GM18867 (cell line): ENCODE measurements around the gene TNFRSF8.

Experiments
- ATAC-seq: cut with Tn5 transposase; IDR thresholded peaks from one replicate; pipeline ENCODE4 v1.9.1; 2021; ENCODE audit warnings: mild to moderate bottlenecking, moderate library complexity; ENCODE audit not compliant: unreplicated experiment

The TNFRSF8 gene

DNA sequence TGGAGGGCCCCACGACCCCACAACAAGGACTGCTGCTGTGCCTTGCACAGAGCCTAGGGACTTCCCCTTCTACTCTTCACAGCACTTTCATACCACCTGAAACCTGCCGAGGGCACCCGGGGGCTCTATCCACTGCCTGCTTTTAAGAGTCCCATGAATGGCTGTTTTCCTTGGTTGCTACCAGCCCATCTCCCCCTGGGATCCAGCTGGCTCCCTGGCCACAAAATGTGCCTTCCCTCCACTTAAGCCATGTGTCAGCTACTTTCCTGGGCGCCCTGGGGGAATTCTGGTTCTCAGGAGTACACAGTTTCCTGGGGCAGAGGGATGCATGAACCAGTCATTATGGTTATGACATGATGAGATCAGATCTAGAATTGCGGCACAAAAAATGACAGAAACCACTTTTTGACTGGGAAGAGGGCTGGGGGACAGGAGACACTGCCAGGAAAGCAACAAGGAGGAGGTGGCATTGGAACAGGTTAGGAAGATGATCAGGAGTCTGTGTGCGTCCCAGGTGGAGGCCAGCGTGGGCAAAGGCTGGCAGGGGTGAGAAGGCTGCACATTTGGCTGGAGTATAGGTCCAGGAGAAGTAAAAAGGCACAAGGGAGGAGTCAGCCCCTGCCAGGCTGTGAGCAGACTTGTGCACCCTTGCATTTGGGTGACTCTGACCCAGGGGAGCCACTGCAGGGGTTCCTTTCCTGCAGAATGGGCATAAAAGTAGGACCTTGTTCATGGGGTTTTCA lies 3.2 kb upstream of the TNFRSF8 start:
- no peak for ATAC-seq

DNA sequence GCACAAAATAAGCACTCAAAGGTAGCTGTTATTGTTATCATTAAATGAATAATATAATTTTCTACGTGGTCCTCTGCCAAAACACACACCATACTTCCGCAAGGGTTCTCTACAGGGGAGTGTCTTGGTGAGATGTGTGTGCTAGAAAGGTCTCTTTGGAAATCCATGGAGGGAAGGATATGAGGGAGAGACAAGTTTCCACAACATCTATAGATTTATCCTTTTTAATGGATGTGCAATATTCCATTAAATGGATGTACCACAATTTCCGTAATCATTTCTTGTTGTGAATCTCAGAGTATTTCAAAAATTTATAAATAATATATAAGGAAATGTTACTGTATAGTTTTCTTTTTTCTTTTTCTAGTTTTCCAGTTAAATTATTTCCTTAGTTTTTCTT lies 2.6 kb upstream of the TNFRSF8 start:
- ATAC-seq = no peak

DNA sequence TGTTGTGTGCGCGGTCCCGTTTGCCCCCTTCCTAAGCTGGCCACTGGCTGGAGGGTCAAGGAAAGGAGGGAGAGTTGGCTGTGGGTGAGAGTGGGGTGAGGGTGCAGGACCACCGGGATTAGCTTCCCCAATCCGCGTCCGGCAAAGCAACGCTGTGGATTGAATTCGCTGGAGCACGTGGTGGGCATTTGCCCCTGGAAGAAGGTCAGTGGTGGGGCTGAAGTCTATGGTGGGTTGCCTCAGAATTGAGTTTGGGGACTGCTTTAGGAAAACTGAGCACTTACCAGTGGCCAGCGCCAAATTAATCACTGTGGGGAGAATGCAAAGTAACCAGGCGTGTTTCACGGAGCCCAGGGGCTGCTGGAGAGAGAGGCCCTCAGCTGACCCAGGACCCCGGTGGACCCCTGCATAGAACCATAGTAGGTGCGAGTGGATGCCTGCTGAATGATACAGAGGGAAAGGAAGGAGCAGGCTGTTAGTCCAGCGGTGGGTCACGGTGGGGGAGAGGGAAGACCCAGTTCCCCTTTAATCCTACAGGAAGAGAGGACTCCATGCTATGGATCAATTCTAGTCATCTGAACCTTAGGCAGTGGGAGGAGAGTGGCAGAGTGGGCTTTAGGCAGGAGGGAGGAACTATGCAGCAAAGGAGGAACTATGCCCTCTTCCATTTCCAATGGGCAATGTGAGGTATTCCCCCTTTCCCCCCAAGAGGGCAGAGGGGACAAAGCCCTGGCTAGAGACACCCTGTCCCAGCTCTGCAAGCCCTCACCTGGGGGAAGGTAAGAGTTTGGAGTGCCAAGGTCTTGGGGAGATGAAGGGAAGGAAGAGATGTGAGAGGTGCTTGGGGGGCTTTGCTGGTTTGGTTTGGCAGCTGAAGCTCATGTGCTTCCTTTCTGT lies 1.2 kb downstream of the TNFRSF8 start:
- ATAC-seq = no peak

DNA sequence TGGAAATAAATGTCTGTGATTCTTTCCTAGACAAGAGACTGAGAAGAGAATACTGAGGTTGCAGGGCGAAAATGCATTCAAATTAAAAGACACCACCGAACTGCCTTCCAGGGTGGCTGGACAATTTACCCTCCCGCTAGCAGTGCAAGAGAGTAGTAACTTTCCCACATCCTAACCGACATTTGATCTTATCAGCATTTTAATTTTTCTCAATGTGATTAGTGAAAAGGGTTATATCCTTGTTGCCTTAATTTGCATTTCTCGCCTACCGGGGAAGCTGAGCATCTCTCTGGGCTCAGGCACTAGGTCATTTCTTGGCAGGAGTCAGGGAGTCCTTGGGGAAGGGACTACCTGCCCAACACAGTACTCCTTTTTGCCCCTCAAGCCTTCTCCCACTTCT lies 2.8 kb downstream of the TNFRSF8 start:
- no peak for ATAC-seq

DNA sequence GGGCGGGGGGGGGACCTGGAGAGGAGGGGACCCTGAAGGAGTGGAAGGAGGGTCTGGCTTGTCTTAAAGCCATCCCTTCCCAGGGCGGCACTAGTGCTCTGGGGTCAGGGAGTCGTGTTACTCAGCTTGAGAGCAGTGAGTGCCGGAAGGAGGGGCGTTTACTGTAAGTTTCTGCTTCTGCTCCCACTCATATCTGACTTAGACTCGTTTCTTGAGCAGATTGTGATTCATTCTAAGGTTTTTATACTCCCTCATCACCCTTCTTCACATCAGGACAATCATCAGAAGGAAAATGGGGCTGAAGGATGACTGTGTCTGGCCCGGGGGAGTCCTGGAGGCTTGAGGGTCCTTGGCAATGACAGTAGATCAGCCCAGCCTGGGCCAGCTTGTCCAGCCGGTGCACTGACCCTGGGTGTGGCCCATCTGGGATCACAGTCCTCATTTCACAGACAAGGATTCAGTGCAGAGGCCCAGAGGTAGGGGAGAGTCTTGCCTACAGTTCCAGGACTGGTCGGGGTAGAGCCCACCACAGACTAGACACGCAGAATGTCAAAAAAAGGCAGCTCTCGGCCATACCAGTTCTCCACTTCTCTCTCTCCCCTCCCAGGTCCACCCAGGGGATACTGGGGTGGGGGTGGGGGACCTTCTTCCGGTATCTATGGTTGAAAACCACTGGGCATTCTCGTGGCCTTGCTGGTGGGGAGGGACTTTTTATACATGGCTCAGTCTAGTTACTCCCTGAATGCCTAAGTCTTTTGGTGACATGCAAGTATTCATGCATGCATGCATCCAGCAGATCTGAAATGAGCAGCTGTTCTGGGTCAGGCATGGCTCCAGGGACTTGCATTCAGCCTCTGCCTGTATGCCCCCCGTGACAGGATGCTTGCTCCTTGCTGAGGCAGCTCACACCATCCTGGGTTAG lies 5.1 kb downstream of the TNFRSF8 start:
- ATAC-seq = peak; percentile 34

DNA sequence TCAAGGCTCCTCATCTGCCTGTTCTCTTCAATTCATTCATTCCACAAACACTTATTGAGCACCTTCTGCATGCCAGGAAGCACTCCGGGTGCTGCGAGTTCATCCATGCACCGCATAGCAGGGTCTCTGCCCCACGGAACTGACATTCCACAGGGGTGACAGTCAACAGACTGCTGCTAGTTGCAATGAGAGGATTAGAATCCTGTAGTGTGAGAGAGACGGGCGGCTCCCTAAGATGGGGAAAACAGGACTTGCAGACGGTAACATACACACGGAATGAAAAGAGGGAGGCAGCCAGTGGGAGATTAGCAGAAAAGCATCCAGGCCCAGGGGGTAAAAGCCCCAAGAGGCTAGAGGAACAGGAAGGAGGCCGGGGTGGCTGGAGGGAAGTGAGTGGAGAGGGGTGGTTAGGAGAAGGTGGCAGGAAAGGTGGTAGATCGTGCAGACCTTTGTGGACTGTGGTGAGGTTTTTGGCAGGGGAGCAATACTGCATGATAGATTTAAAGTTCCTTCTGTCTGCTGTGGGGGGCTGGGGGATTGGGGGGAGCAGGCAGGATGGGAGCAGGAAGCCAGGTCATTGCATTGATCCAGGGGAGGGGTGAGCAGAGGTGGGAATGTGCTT lies 6.6 kb downstream of the TNFRSF8 start:
- ATAC-seq = no peak

DNA sequence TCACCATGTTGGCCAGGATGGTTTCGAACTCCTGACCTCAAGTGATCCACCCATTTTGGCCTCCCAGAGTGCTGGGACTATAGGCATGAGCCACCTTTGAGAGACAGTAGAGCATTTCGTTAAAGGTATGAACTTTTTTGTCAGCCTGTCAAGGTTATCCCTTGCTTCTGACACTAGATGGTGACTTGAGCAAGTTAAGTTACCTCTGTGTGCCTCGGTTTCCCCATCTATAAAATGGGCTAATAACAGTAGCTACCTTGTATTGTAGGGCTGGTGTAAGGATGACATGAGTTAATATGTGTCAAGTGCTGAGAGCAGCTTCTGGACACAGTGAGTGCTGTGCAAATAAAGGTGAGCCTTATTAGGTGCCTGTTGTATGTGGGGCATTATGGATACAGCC lies 8.8 kb downstream of the TNFRSF8 start:
- no peak for ATAC-seq

DNA sequence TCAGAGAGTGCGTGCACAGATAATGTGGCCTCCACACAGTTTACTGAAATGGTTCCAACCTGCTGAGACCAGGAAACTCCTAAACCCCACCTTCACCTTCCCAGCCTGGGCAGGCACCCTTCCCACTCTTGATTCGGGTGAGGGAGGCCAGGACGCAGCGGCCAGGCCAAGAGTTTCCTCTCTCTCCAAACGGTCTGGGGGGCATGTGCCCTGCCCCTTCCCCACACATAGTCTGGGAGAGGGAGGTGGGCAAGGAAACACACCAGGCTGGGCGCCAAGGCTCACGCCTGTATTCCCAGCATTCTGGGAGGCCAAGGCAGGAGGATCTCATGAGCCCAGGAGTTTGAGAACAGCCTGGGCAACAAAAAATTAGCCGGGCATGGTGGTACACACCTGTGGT lies 9.6 kb downstream of the TNFRSF8 start:
- no peak for ATAC-seq

DNA sequence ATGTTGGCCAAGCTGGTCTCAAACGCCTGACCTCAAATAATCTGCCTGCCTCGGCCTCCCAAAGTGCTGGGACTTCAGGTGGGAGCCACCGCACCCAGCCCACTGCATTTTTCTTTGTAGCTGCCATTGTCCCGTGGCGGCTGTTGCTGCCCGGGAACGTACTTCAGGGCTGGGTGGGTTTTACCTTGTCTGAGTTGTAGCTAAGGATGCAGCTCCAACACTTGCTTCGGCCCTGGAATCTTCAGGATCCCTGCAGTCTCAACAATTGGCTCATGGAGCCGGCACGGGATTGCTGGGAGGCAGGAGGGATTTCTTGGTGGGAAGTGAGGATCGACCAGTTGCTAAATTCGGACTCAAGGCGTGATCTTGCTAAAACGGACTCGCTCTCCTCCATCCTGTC lies 10.7 kb downstream of the TNFRSF8 start:
- no peak for ATAC-seq

DNA sequence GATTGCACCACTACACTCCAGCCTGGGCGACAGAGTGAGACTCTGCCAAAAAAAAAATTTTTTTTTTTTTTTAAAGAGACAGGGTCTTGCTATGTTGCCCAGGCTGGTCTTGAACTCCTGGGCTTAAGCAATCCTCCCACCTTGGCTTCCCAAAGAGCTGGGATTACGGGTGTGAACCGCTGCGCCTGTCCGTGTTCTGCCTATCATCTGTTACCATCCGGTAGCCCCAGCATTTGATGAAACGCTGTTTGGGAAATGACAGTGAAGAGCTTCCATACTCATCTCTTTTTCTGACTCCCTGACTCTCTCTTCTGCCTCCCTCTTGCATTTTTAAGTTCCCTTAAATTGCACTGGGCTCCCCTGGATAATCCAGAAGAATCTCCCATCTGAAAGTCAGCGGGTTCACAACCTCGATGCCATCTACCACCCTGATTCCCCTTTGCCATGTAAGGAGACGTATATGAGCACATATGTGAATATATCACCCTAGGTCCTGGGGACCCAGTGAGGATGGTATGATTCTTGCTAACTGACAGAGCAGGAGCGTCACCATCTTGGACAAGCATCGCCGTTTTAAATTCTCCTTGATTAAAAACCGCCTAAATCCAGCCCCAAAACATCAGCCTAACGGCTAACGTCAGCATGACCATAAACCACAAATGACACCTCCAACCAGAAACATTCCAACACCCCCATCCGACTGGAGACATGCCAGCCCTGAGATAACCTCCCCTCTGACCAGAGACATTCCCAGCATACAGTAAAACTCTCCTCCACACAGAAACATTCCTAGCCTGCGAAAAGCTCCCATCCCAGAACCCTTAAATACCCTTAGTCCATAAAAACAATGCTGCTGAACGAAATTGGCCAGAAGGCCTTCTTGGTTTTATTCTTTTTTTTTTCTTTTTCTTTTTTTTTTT lies 12.4 kb downstream of the TNFRSF8 start:
- ATAC-seq = no peak

DNA sequence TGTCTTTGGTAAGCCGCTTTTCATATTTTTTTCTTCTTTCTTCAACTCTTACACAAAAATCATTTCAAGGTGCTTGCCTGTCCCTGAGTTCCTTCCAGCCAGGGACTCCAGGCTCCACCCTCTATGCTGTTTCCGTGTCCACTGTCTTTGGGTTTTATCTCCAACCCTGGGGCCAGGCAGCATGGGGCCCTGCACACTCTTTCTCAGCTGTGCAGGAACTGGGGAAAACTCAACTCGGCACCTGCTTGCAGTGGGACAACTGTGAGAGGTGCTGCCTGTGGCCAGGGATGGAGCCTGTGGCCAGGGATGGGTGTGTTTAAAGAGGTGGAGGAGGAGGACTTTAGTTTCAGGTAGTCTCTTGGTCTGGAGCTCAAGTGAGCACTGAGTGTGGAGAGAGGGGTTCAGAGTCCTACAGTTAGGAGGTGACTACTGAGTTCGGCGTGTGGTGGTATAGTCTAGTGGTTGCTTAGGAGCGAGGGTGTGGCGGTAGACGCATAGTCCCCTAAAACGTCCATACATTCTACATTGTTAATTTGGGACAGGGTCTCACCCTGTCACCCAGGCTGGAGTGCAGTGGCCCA lies 13.4 kb downstream of the TNFRSF8 start:
- ATAC-seq = no peak

DNA sequence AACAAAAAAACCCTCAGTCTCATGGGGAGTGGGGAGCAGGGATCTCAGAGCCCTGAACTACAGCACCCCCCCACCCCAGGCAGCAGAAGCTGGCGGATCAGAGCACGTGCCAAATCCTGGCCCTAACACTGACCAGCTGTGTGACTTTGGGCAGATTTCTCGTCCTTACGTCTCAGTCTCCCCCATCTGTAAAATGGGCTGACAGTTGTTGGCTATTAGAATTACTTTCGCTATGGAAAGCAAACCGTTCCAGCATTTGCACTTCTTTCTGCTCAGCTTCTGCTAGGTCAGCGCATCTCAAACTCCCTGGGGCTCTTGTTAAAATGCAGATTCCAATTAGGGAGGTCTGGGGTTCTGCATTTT lies 15.5 kb downstream of the TNFRSF8 start:
- no peak for ATAC-seq

DNA sequence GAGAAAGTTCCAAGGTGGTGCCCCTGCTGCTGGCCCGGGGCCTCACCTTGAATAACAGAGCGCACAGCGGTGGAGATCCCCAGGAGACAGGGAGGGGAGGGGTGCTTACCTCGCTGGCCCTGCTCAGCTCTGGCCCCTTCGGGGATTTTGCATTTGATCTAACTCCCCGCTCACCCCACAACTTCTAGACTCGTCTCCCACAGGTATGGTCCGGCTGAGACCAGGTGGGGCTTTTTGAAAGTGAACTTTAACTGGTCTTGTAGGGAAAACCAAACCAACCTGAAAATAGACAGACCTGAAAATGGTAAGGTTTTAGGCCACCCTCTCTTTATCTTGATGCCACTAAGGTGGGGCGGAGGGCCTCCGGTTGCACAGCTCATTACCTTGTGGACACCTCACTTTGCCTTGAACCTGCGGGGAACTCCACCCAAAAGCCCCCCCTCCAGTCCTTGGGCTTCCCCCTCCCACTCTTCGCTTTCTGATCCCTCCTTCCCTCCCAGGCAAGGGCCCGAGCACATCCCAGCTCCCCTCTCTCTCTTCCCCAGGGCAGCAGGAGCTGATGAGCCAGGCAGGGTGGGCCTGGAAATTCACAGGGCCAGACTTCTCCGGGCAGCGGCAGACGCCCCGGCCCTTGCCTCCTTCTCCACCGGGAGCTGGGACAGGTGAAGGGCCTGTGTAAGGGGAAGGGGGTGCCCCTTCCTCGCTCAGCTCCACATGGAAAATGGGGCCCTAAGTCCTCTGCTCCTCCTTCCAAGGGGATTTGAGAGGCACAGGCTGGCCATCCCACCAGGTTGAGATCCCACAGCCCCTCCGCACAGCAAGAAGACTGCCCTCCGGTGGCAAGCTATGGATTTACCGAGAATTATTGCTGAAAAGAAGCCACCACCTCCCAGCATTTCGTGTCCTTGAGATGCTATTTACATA lies 16.1 kb downstream of the TNFRSF8 start:
- ATAC-seq = peak; percentile 59

DNA sequence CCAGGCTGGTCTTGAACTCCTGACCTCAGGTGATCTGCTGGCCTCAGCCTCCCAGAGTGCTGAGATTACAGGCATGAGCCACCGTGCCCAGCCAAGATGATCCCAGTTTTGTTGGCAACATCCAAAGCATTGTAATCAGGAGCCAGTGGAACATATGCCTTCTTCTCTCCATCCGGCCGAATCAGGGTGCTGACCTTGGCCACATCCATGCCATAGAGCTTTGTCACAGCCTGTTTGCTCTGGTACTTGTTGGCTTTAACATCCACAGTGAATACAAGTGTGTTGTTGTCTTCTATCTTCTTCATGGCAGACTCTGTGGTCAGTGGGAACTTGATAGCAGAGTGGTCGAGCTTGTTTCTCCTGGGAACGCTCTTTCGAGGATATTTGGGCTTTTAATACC lies 17.1 kb downstream of the TNFRSF8 start:
- no peak for ATAC-seq

DNA sequence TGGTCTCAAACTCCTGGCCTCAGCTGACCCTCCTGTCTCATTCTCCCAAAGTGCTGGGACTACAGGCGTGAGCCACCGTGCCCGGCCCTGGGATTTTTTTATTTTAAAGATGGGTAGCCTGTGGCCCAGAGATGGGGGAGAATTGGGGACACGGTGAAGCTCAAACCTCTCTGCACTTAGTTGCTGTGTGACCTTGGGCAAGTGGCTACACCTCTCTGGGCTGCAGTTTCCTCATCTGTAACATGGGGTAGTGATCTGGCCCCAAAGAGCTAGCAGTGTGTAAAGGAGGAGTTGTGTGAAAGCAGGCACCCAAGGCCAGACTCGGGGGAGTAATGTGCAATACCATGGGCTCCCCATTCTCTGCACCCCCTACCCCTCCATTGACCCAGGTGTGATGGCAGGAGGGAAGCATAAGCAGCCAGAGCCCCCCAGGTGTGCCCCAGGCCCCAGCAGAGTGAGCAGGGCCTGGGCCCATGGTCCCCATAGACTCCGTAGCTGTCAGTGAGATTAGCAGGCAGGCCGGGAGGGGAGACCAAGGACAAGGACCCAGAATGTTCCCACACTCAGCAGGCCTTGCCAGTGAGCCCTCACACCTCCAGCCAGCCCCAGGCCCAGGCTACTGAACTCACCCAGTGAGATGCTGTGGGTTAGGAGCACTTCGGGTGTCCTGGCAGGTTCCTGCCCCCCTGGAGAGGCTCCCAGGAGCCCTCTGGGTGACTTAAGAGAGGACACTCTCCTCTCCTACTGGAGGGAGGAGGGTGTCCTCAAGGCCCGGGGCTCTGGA lies 17.9 kb downstream of the TNFRSF8 start:
- no peak for ATAC-seq

DNA sequence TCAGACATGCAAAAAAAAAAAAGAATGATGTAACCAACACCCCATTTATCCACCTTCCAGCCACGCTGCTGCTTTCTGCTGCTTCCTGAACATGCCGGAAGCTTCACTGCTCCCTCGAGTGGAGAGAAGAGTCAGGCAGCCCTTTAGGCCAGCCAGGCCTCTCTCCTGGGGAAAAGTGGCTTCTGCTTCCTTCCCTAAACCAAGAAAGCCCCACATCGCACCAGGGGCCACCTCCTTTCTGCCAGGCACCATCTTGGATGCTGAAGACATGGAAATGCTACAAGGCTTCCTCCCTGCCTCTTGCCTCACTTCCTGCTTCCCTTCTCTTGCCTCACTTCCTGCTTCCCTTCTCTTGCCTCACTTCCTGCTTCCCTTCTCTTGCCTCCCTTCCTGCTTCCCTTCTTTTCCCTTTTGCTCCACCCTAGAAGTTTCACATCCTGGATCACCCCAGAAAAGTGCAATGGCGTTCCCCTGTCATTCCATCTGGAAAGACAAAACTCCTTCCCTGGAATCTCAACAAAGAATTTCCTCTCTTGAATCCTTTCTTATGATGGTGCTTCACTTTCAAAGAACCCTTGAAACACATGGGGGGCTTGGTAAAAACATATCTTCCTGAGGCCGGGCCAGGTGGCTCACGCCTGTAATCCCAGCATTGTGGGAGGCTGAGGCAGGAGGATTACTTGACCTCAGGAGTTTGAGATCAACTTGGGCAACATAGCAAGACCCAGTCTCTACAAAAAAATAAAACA lies 18.7 kb downstream of the TNFRSF8 start:
- ATAC-seq = no peak

DNA sequence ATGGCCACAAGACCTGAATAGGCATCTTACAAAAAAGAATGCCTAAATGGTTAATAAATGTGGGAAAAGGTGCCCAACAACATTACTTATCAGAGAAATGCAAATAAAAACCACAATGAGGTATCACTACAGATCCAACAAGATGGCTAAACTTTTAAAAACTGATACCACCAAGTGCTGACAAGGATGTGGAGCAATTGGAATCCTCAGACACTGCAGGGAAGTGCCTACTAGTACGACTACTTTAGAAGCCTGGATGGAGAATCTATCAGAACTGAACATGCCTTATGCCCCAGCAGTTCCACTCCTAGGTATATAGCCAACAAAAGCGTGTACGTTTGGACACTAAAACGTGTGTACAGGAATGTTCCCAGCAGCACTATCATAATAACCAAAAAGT lies 19.9 kb downstream of the TNFRSF8 start:
- no peak for ATAC-seq
